ENCODE data around the gene DMBX1.

DMBX1 gene

GRCh38 chr1:46464915-46465314 is 24.7 kb upstream of the DMBX1 start:
- no peak for TF ChIP-seq CTCF (IDR thresholded peaks at IDR 0.05; ENCODE audit: extremely low read depth, insufficient read depth, missing control alignments)
- DNase-seq (ENCODE audit: low spot score) = no peak
- in situ Hi-C loops (cut with MboI; ENCODE audit: low pct_unique_long_range_greater_than_20kb, low sequenced_read_pairs, unreplicated experiment) = no loop called here

DNA sequence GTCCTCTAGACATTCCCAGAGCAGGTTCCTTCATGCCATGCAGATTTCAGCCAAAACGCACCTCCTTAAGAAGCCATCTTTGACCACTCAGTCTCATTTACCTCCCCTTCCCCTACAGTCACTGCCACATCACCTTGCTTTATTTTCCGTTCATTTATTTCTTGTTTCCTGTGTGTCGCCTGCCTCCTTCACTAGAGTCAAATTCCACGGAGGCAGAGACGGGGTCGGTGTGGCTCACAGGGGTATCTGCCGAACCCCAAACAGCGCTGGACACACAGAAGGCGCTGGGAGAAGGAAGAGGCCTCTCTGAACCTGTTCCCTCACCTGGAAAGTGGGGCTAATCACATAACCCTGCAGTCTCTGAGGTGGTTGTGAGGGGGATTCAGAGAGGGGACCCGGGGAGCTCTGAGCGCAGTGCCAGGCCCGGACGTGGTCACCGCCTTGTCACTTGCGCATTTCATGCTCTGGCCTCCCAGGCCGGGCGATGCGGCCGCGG is 23.6 kb upstream of the DMBX1 start:
- in situ Hi-C loops (cut with MboI; ENCODE audit: low pct_unique_long_range_greater_than_20kb, low sequenced_read_pairs, unreplicated experiment) = no loop called here
- DNase-seq (ENCODE audit: low spot score) = no peak
- no peak for TF ChIP-seq CTCF (IDR thresholded peaks at IDR 0.05; ENCODE audit: extremely low read depth, insufficient read depth, missing control alignments)

GRCh38 chr1:46466477-46467182 is 23.0 kb upstream of the DMBX1 start:
- in situ Hi-C loops (cut with MboI; ENCODE audit: low pct_unique_long_range_greater_than_20kb, low sequenced_read_pairs, unreplicated experiment) = no loop called here

GRCh38 chr1:46467183-46467504 is 22.5 kb upstream of the DMBX1 start:
- in situ Hi-C loops (cut with MboI; ENCODE audit: low pct_unique_long_range_greater_than_20kb, low sequenced_read_pairs, unreplicated experiment) = no loop called here
- no peak for TF ChIP-seq CTCF (IDR thresholded peaks at IDR 0.05; ENCODE audit: extremely low read depth, insufficient read depth, missing control alignments)
- DNase-seq (ENCODE audit: low spot score) = no peak

More at GRCh38 chr1:46466477-46467182, 23.0 kb upstream of the DMBX1 start:
- no peak for TF ChIP-seq CTCF (IDR thresholded peaks at IDR 0.05; ENCODE audit: extremely low read depth, insufficient read depth, missing control alignments)
- no peak for DNase-seq (ENCODE audit: low spot score)

- in situ Hi-C loops (cut with MboI; ENCODE audit: low pct_unique_long_range_greater_than_20kb, low sequenced_read_pairs, unreplicated experiment) = no loop called here
- DNase-seq (ENCODE audit: low spot score) = no peak
- TF ChIP-seq CTCF (IDR thresholded peaks at IDR 0.05; ENCODE audit: extremely low read depth, insufficient read depth, missing control alignments) = no peak
Measured at GRCh38 chr1:46469881-46470280, 19.8 kb upstream of the DMBX1 start.

DNA sequence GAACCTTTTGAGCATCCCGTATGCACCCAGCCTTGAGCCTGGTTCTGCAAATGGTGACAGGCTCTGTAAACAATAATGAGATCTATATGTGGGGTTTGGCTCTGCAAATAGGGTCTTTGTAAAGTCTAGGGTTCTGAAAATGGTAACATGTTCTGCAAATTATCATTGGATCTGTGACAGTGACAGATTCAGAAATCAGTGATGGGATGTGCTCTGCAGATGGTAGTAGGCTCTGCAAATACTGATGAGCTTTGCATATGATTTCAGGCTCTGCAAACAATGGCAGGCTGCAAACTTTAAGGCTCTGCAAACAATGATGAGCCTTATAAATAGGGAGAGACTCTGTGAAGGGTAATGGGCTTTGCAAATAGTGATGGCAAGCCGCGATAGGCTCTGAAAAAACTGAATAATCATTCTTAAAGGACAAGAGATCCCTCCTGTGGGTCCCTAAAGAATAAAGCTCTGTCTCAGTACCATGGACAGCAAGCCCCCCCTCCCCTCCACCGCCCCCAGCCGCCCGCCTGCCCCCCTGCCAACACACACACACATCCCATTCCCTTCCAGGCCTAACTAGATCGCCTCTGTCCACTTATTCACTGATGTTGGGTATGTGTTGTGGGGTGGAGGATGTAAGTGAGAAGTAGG is 17.7 kb upstream of the DMBX1 start:
- in situ Hi-C loops (cut with MboI; ENCODE audit: low pct_unique_long_range_greater_than_20kb, low sequenced_read_pairs, unreplicated experiment) = no loop called here
- no peak for TF ChIP-seq CTCF (IDR thresholded peaks at IDR 0.05; ENCODE audit: extremely low read depth, insufficient read depth, missing control alignments)
- DNase-seq (ENCODE audit: low spot score) = no peak
